ENCODE results near the gene BSDC1.
A peak's percentile ranks its signal among the peaks of the same experiment; 100 is the strongest.
"Not testable (repeated sequence)": the region's sequence is repeated elsewhere in the genome, so short reads cannot be mapped to it uniquely, and the experiment has no call there.

The BSDC1 gene

GRCh38 chr1:32358435-32358834 is 35.8 kb downstream of the BSDC1 start:
- DNase-seq (ENCODE audit: low read depth): no peak

- no peak for DNase-seq (ENCODE audit: low read depth)
These were observed 36.6 kb downstream of the BSDC1 start for GRCh38 chr1:32357614-32358013.

GRCh38 chr1:32356478-32356877 is 37.8 kb downstream of the BSDC1 start:
- DNase-seq (ENCODE audit: low read depth): no peak

- DNase-seq (ENCODE audit: low read depth): not testable (repeated sequence)
These were observed 38.5 kb downstream of the BSDC1 start for GRCh38 chr1:32355778-32356177.

- DNase-seq (ENCODE audit: low read depth): peak; percentile 80
These were observed 40.2 kb downstream of the BSDC1 start for GRCh38 chr1:32353886-32354570.

GRCh38 chr1:32353431-32353830 is 40.8 kb downstream of the BSDC1 start:
- DNase-seq (ENCODE audit: low read depth): no peak

GRCh38 chr1:32352831-32353383 is 41.3 kb downstream of the BSDC1 start:
- DNase-seq (ENCODE audit: low read depth): no peak

- no peak for DNase-seq (ENCODE audit: low read depth)
These were observed 41.9 kb downstream of the BSDC1 start for GRCh38 chr1:32352239-32352745.

GRCh38 chr1:32351399-32352238 is 42.6 kb downstream of the BSDC1 start:
- peak; percentile 90 for DNase-seq (ENCODE audit: low read depth)

GRCh38 chr1:32350785-32351398 is 43.3 kb downstream of the BSDC1 start:
- peak; percentile 69 for DNase-seq (ENCODE audit: low read depth)

- DNase-seq (ENCODE audit: low read depth): peak; percentile 91
These were observed 45.0 kb downstream of the BSDC1 start for GRCh38 chr1:32349211-32349708.

GRCh38 chr1:32346532-32347157 is 47.6 kb downstream of the BSDC1 start:
- DNase-seq (ENCODE audit: low read depth): no peak

- peak; percentile 83 for DNase-seq (ENCODE audit: low read depth)
These were observed 48.9 kb downstream of the BSDC1 start for GRCh38 chr1:32345289-32345827.

GRCh38 chr1:32342704-32343103 is 51.5 kb downstream of the BSDC1 start:
- no peak for DNase-seq (ENCODE audit: low read depth)

GRCh38 chr1:32341971-32342370 is 52.3 kb downstream of the BSDC1 start:
- DNase-seq (ENCODE audit: low read depth): no peak

- no peak for DNase-seq (ENCODE audit: low read depth)
These were observed 53.0 kb downstream of the BSDC1 start for GRCh38 chr1:32341186-32341757.

GRCh38 chr1:32339363-32339978 is 54.8 kb downstream of the BSDC1 start:
- DNase-seq (ENCODE audit: low read depth): peak; percentile 79

- DNase-seq (ENCODE audit: low read depth): no peak
These were observed 55.5 kb downstream of the BSDC1 start for GRCh38 chr1:32338637-32339145.

- DNase-seq (ENCODE audit: low read depth): no peak
These were observed 56.2 kb downstream of the BSDC1 start for GRCh38 chr1:32337855-32338636.
